AG08395 (cell line): ENCODE results near the gene SLC44A1.

Source experiments
- DNase-seq: peaks from one replicate; pipeline ENCODE4 v3.0.0; 2012; ENCODE audit warnings: mixed read lengths, low spot score

SLC44A1 gene

GRCh38 chr9:105244003-105244733 is at the start of gene SLC44A1:
Gene SLC44A1 (plus strand): TSS chr9:105244651. CDS start chr9:105244869, 218 bp downstream.
- peak; percentile 90 for DNase-seq

- no peak for DNase-seq
Observed at GRCh38 chr9:105195259-105195658, 49.2 kb upstream of the SLC44A1 start.

GRCh38 chr9:105198023-105198422 is 46.4 kb upstream of the SLC44A1 start:
- DNase-seq = no peak

GRCh38 chr9:105198865-105199264 is 45.6 kb upstream of the SLC44A1 start:
- no peak for DNase-seq

GRCh38 chr9:105204416-105204815 is 40.0 kb upstream of the SLC44A1 start:
- no peak for DNase-seq

- DNase-seq = peak; percentile 94
Observed at GRCh38 chr9:105205787-105206495, 38.5 kb upstream of the SLC44A1 start.

GRCh38 chr9:105206496-105206820 is 38.0 kb upstream of the SLC44A1 start:
- DNase-seq = no peak

GRCh38 chr9:105206821-105207699 is 37.4 kb upstream of the SLC44A1 start:
- DNase-seq = peak; percentile 38

GRCh38 chr9:105216440-105217178 is 27.8 kb upstream of the SLC44A1 start:
- peak; percentile 41 for DNase-seq

DNA sequence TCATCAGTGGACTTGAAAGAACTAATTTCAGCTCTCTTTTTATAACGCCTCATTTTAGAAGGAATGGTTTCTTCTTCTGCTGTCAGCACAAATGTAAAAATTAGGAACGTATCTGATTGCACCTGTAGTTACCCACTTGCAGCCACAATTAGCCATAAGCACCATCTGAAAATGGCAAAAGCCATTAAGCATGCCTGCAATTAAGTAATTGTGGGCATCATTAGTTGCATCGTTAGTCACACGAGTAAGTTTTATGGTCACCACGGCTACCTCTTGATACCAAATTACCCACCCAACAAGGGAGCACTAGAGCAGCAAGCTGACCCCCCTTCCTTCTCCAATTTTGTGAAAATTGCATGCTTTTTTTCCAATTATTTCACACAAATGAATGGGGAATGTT is 25.8 kb upstream of the SLC44A1 start:
- no peak for DNase-seq

- DNase-seq = peak; percentile 25
Observed at GRCh38 chr9:105219291-105219805, 25.1 kb upstream of the SLC44A1 start.

GRCh38 chr9:105220451-105220850 is 24.0 kb upstream of the SLC44A1 start:
- no peak for DNase-seq

- no peak for DNase-seq
Observed at GRCh38 chr9:105223544-105224140, 20.8 kb upstream of the SLC44A1 start.

- no peak for DNase-seq
Observed at GRCh38 chr9:105226055-105226454, 18.4 kb upstream of the SLC44A1 start.

- peak; percentile 41 for DNase-seq
Observed at GRCh38 chr9:105232207-105232606, 12.2 kb upstream of the SLC44A1 start.

GRCh38 chr9:105233873-105234272 is 10.6 kb upstream of the SLC44A1 start:
- no peak for DNase-seq

DNA sequence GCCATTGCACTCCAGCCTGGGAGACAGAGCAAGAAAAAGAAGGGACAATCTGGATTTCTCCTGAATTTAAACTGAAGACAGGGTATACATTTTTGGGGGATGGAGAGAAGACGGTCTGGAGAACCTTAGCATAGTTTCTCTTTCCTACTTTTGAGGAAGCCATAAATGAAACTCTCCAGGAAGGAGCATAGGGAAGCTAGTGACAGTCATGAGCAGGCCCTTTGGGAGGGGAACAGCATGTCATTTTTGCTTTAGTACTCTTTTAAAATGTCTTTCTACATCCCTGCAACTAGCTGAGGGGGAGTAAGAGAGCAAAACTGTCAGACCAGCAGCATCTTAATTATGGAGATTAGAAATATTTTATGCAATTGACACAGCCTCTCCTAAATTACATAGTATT is 8.2 kb upstream of the SLC44A1 start:
- DNase-seq = no peak

DNA sequence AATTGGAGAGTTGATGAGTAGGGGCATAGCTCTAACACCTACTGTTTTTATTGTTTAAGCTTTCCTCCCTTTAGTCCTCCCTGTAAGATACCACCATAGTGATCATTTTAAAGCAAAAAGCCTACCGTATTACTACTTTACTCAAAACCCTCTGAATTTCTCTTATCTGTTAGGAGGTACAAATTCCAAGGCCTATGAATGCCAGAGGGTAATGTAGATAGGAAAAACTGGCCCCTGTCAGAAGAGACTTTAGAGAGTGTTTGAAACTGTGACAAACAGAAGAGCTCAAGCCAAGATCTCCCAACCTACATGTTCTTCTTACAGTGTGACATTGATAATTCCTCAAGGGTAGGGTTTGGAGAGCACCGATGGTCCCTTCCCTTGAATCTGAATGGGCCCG is 7.2 kb upstream of the SLC44A1 start:
- DNase-seq = no peak

GRCh38 chr9:105238302-105238701 is 6.1 kb upstream of the SLC44A1 start:
- DNase-seq = no peak

DNA sequence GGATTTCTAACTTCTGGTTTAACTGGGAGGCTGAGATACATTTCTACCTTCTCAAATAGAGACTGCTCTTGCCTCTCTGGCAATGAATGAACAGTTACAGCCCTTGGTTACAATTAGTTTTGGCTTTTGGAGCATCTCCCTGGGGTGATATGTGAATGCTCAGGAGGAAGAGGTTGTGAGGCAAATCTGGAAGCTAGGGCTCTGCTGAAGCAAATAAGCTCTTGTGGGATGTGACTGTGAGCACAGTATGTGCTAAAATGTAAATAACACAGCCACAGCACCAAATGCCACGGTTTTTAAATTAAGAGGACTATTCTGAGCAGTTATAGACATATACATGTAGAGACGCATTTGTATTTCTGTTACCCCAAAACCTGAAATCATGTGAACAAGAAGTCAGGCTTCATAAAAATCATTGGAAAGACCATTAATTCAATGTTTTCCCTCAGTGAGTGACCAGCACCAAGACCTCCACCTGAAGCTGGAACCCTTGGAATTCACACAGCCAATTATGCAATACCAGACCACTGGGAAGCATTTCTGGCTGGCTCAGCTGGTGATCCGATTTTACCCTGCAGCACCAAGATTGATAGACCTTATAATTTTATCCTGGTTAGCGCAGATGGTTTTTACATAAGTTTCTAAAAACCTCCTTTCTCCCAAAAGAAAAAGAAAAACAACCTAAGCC is 3.0 kb upstream of the SLC44A1 start:
- no peak for DNase-seq

DNA sequence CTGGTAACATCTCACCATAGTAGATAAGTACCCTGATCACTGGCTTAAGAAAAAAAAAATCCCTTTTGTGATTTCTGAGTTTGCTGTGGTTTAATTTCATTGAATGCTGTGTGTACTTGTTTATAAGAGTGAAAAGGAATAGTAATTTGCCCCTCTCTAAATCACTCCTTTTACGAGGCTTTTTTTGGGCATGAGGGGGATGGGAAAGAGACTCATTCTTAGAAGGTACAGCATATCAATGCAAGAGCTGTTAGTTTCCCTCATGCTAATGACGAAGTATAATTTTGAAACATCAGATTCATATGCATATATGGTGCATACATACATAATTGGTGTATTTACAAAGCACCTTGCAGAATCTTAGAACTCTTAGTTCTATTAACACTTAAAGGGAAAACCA is 2.4 kb upstream of the SLC44A1 start:
- DNase-seq = no peak
